HCT116 (cell line): Measurements from ENCODE around the gene C12orf50. TPM values are rescaled to one million over a fixed set of nuclear protein-coding genes. Genes with fewer than 3 reads are reported as not detected.

ENCODE experiments used
- ATAC-seq: fragments of 200-7000 bp; cut with Tn5 transposase; 2 replicates; pipeline ENCODE4 v1.9.1; 2020; ENCODE audit warnings: mild to moderate bottlenecking, moderate library complexity
- BruUV-seq: library from RNA; stranded (reverse); fragments of 400-500 nt; replicated peaks from 2 replicates; lab custom pipeline; 2021; lab: Mats Ljungman, UMichigan
- CTCF ChIA-PET: fragments of 300-600 bp; sonication (Branson Sonifier 250); formaldehyde crosslinking; loops from one replicate; lab custom pipeline; 2021; ENCODE audit warnings: antibody characterized with exemption; lab: Charles Lee
- POLR2A ChIA-PET: fragments of 300-600, 350-600 bp; sonication (Branson Sonifier 250); formaldehyde crosslinking; loops from one replicate; lab custom pipeline; 2021; ENCODE audit warnings: antibody characterized with exemption; lab: Charles Lee
- RAD21 ChIA-PET, 2 experiments: fragments of 300-600 bp; sonication (Branson Sonifier 250); formaldehyde crosslinking; loops; one replicate each; lab custom pipeline; 2023; ENCODE audit warnings: low total read pairs in 2 of 2; ENCODE audit not compliant: uncharacterized antibody in 2 of 2, unreplicated experiment in 2 of 2, low non-redundant PET in 1 of 2; lab: Charles Lee
- DNase-seq: peaks from one replicate; pipeline ENCODE4 v3.0.0-alpha.2; 2010; ENCODE audit warnings: low read depth, low spot score
- H2AFZ ChIP-seq: fragments of 200-600 bp; shearing (Covaris generic), sonication (generic); 2 replicates; pipeline ENCODE4 v1.6.1; 2017; ENCODE audit warnings: low read depth, mixed run types, mixed read lengths, antibody characterized with exemption, low read length; ENCODE audit not compliant: poor library complexity, severe bottlenecking
- H3K27ac ChIP-seq: 2 replicates; pipeline ENCODE4 v1.5.1; 2012; ENCODE audit warnings: low read depth, low read length
- H3K27me3 ChIP-seq: fragments of 200-600 bp; sonication (generic); 2 replicates; pipeline ENCODE4 v1.6.1; 2016; ENCODE audit warnings: mixed run types, low read length, mixed read lengths; ENCODE audit not compliant: insufficient read depth
- H3K36me3 ChIP-seq, 2 experiments: fragments of 200-500 bp in 1 of 2; fragments of 200-600 bp in 1 of 2; sonication (Bioruptor generic) in 1 of 2; sonication (generic) in 1 of 2; 2 replicates each; pipeline versions ENCODE4 v1.5.1 to v1.6.1; 2014 to 2016; ENCODE audit warnings: low read length in 2 of 2, inconsistent platforms in 1 of 2, mixed read lengths in 1 of 2, mixed run types in 1 of 2; ENCODE audit not compliant: insufficient read depth in 2 of 2, control insufficient read depth in 1 of 2
- H3K4me1 ChIP-seq, 2 experiments: fragments of 200-600 bp in 1 of 2; sonication (generic) in 1 of 2; 2 replicates each; pipeline versions ENCODE4 v1.5.1 to v1.6.1; 2012 to 2017; ENCODE audit warnings: low read length in 2 of 2, inconsistent platforms in 1 of 2, mild to moderate bottlenecking in 1 of 2, mixed read lengths in 1 of 2, mixed run types in 1 of 2, moderate library complexity in 1 of 2; ENCODE audit not compliant: insufficient read depth in 2 of 2, control insufficient read depth in 1 of 2
- H3K4me2 ChIP-seq: fragments of 200-600 bp; sonication (generic); 2 replicates; pipeline ENCODE4 v1.6.1; 2017; ENCODE audit warnings: mixed run types, low read length, mixed read lengths
- H3K4me3 ChIP-seq, 2 experiments: fragments of 200-600 bp in 1 of 2; sonication (generic) in 1 of 2; replicated peaks in 1 of 2; 2 replicates each; pipeline ENCODE4 v1.5.1; 2011 to 2016; ENCODE audit warnings: low read length in 2 of 2, control low read depth in 1 of 2, low read depth in 1 of 2, mild to moderate bottlenecking in 1 of 2, mixed read lengths in 1 of 2, mixed run types in 1 of 2
- H3K79me2 ChIP-seq: fragments of 200-600 bp; sonication (generic); 2 replicates; pipeline ENCODE4 v1.6.1; 2017; ENCODE audit warnings: mild to moderate bottlenecking, mixed run types, low read length, moderate library complexity, mixed read lengths; ENCODE audit not compliant: insufficient read depth
- H3K9ac ChIP-seq: fragments of 200-600 bp; sonication (generic); 2 replicates; pipeline ENCODE4 v1.6.1; 2016; ENCODE audit warnings: low read length, mixed read lengths
- H3K9me2 ChIP-seq: fragments of 200-600 bp; sonication (generic), shearing (Covaris generic); 2 replicates; pipeline ENCODE4 v1.6.1; 2017; ENCODE audit warnings: mixed run types, mild to moderate bottlenecking, moderate library complexity; ENCODE audit not compliant: insufficient read depth
- H3K9me3 ChIP-seq, 2 experiments: fragments of 200-500 bp in 1 of 2; fragments of 200-600 bp in 1 of 2; sonication (Bioruptor generic) in 1 of 2; sonication (generic) in 1 of 2; 2 replicates each; pipeline ENCODE4 v1.6.1; 2014 to 2017; ENCODE audit warnings: low read length in 2 of 2, mixed read lengths in 2 of 2, inconsistent platforms in 1 of 2, low read depth in 1 of 2, mild to moderate bottlenecking in 1 of 2, mixed run types in 1 of 2, moderate library complexity in 1 of 2; ENCODE audit not compliant: control insufficient read depth in 1 of 2, insufficient read depth in 1 of 2
- H4K20me1 ChIP-seq: fragments of 200-600 bp; sonication (generic), shearing (Covaris generic); 2 replicates; pipeline ENCODE4 v1.6.1; 2017; ENCODE audit warnings: mixed run types, mild to moderate bottlenecking, moderate library complexity; ENCODE audit not compliant: insufficient read depth
- EGR1 ChIP-seq: IDR thresholded peaks from 2 replicates; pipeline ENCODE4 v1.6.1; 2012; ENCODE audit warnings: low read depth
- ELF1 ChIP-seq: IDR thresholded peaks from 2 replicates; pipeline ENCODE4 v1.6.1; 2012; ENCODE audit warnings: low read depth, borderline replicate concordance
- EZH2phosphoT487 ChIP-seq: fragments of 200-600 bp; IDR thresholded peaks from 2 replicates; pipeline ENCODE4 v1.6.1; 2018; ENCODE audit warnings: antibody characterized with exemption, borderline replicate concordance
- FOSL1 ChIP-seq: IDR thresholded peaks from 2 replicates; pipeline ENCODE4 v1.6.1; 2012; ENCODE audit warnings: low read depth
- JUND ChIP-seq: IDR thresholded peaks from 2 replicates; pipeline ENCODE4 v1.6.1; 2012
- MAX ChIP-seq: IDR thresholded peaks from 2 replicates; pipeline ENCODE4 v1.6.1; 2012
- SIN3A ChIP-seq: IDR thresholded peaks from 2 replicates; pipeline ENCODE4 v1.6.1; 2012; ENCODE audit warnings: low read depth
- SP1 ChIP-seq: IDR thresholded peaks from 2 replicates; pipeline ENCODE4 v1.6.1; 2012; ENCODE audit warnings: low read depth
- YY1 ChIP-seq: IDR thresholded peaks from 2 replicates; pipeline ENCODE4 v1.6.1; 2011; ENCODE audit warnings: low read length, low read depth, moderate library complexity, mild to moderate bottlenecking; ENCODE audit not compliant: insufficient replicate concordance; ENCODE audit errors: extremely low read depth
- ZBTB33 ChIP-seq: IDR thresholded peaks from 2 replicates; pipeline ENCODE4 v1.6.1; 2011; ENCODE audit warnings: mild to moderate bottlenecking, low read length, moderate library complexity; ENCODE audit not compliant: insufficient replicate concordance; ENCODE audit errors: extremely low read depth
- ZFX ChIP-seq: fragments of 450-650 bp; IDR thresholded peaks from 2 replicates; pipeline ENCODE4 v1.6.1; 2017
- intact Hi-C: fragments of 100-400 bp; cut with micrococcal nuclease; formaldehyde crosslinking; loops from 2 replicates; pipeline ENCODE4 v1.10.0; 2022
- total RNA-seq: library from RNA; stranded (reverse); gene quantifications from one replicate; pipeline ENCODE4 v1.2.1, GENCODE V29; 2021; ENCODE audit not compliant: unreplicated experiment
- TF ChIP-seq, protein P1 (sequence below): IDR thresholded peaks from 2 replicates; pipeline ENCODE4 v1.6.1; 2012

C12orf50 gene
- total RNA-seq, 1 experiment from 2014 or later = not detected

DNA sequence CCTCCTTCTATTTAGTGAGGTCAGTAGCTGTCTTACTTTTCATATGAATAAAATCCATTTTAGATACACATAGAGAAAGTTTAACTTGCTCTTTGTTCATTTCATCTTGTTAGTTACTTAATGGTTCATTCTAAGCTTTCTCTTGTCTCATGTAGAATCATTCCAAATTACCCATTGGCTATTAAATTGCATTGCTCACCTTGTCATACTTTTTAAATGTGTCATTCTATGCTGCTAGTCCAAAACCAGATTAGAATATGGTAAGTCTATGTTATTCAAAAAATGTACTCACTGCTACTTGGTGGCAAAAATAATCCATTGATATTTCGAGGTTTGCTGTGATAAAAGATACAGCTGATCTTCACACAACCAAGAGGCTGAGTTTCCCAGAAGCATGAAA lies 3.0 kb downstream of the C12orf50 start:
- intact Hi-C loops = no loop called here
- Histone ChIP-seq H3K36me3 (no peaks in the 10 kb centered on the region; a peak in 1 of 4 replicates), H3K9me2 (no peaks in the 10 kb centered on the region), H3K79me2 (no peaks in the 10 kb centered on the region), H3K9me3 (no peaks in the 10 kb centered on the region), H3K4me3 (no peak overlapping the region), H2AFZ (no peak overlapping the region), H3K27me3 (no peaks in the 10 kb centered on the region), H3K4me2 (no peak overlapping the region), H4K20me1 (no peaks in the 10 kb centered on the region), H3K9ac (no peak overlapping the region), H3K27ac (no peak overlapping the region), H3K4me1 (no peaks in the 10 kb centered on the region)
- no peak for ATAC-seq
- no TSS peak for BruUV-seq
- CTCF ChIA-PET = no interaction called here
- no peak for DNase-seq
- no peak for TF ChIP-seq SIN3A
- no peak for TF ChIP-seq ZBTB33
- TF ChIP-seq, protein P1, sequence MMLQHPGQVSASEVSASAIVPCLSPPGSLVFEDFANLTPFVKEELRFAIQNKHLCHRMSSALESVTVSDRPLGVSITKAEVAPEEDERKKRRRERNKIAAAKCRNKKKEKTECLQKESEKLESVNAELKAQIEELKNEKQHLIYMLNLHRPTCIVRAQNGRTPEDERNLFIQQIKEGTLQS = no peak
- no peak for TF ChIP-seq EZH2phosphoT487
- TF ChIP-seq MAX = no peak
- no peak for TF ChIP-seq YY1
- TF ChIP-seq SP1 = no peak
- no peak for TF ChIP-seq JUND
- no peak for TF ChIP-seq EGR1
- no peak for TF ChIP-seq ZFX
- no peak for TF ChIP-seq ELF1
- no peak for TF ChIP-seq FOSL1
- RAD21 ChIA-PET = no interaction called here
- POLR2A ChIA-PET = no interaction called here
